ENCODE results near the gene PGBD2. TPM values are rescaled to one million over a fixed set of nuclear protein-coding genes. Genes with fewer than 3 reads are reported as not detected.
"Not testable (repeated sequence)": the region's sequence is repeated elsewhere in the genome, so short reads cannot be mapped to it uniquely, and the experiment has no call there.

Gene PGBD2
- total RNA-seq, 4 donors from 2014 or later = 7.9 to 16.5 (median 13.0) TPM

- intact Hi-C loops (cut with DNase I; ENCODE audit: low total_unique reads) = no loop called here
- Histone ChIP-seq H3K27ac (no peak overlapping the region), H3K36me3 (no peaks in the 10 kb centered on the region), H3K4me3 (no peak overlapping the region), H3K4me1 (no peaks in the 10 kb centered on the region), H3K9me3 (no peaks in the 10 kb centered on the region), H3K27me3 (no peaks in the 10 kb centered on the region)
- TF ChIP-seq CTCF (IDR thresholded peaks at IDR 0.05) (no peak), POLR2A (IDR thresholded peaks at IDR 0.05) (no peak)
- DNase-seq = no peak
Measured at GRCh38 chr1:248886237-248886895, 19.7 kb upstream of the PGBD2 start.

- H3K27ac ChIP-seq; H3K27me3 ChIP-seq; H3K9me3 ChIP-seq; H3K4me3 ChIP-seq; H3K36me3 ChIP-seq; H3K4me1 ChIP-seq; DNase-seq; intact Hi-C loops (cut with DNase I; ENCODE audit: low total_unique reads): not testable (repeated sequence)
Measured at GRCh38 chr1:248889914-248890243, 16.2 kb upstream of the PGBD2 start.

GRCh38 chr1:248890549-248891498, 15.2 kb upstream of the PGBD2 start:
- Histone ChIP-seq H3K4me3 (no peak overlapping the region), H3K27ac (no peak overlapping the region), H3K27me3 (no peaks in the 10 kb centered on the region), H3K9me3 (no peaks in the 10 kb centered on the region), H3K36me3 (no peaks in the 10 kb centered on the region), H3K4me1 (no peaks in the 10 kb centered on the region)
- intact Hi-C loops (cut with DNase I; ENCODE audit: low total_unique reads) = no loop called here
- no peak for TF ChIP-seq POLR2A (IDR thresholded peaks at IDR 0.05)
- no peak for TF ChIP-seq CTCF (IDR thresholded peaks at IDR 0.05)
- no peak for DNase-seq

GRCh38 chr1:248891758-248892157, 14.3 kb upstream of the PGBD2 start:
- Histone ChIP-seq H3K4me3 (no peak overlapping the region), H3K27ac (no peak overlapping the region), H3K9me3 (no peaks in the 10 kb centered on the region), H3K27me3 (peaks cover 0 to 2% of the 10 kb centered on the region in 2 donors), H3K36me3 (no peaks in the 10 kb centered on the region), H3K4me1 (no peaks in the 10 kb centered on the region)
- no peak for TF ChIP-seq CTCF (IDR thresholded peaks at IDR 0.05)
- TF ChIP-seq POLR2A (IDR thresholded peaks at IDR 0.05) = no peak
- no peak for DNase-seq
- intact Hi-C loops (cut with DNase I; ENCODE audit: low total_unique reads) = no loop called here

- H3K27ac ChIP-seq = no peak overlapping the region
- H3K4me3 ChIP-seq = no peak overlapping the region
- no peaks in the 10 kb centered on the region for H3K9me3 ChIP-seq
- no peak for DNase-seq
- intact Hi-C loops (cut with DNase I; ENCODE audit: low total_unique reads) = no loop called here
- no peaks in the 10 kb centered on the region for H3K36me3 ChIP-seq
- no peaks in the 10 kb centered on the region for H3K4me1 ChIP-seq
- H3K27me3 ChIP-seq = peaks cover 0 to 7% of the 10 kb centered on the region in 2 donors
- TF ChIP-seq POLR2A (IDR thresholded peaks at IDR 0.05) (no peak), CTCF (IDR thresholded peaks at IDR 0.05) (no peak)
Measured at GRCh38 chr1:248892590-248892989, 13.4 kb upstream of the PGBD2 start.

Measured in uterus (tissue), 4 donors.